ENCODE measurements around the gene GANC. TPM values are rescaled to one million over a fixed set of nuclear protein-coding genes. Genes with fewer than 3 reads are reported as not detected.

Gene GANC
- total and polyA plus RNA-seq, 9 of the 15 experiments (the other 6 are each of a cell fraction or from before 2014, with no cell fraction given): 10.9 to 19.0 (median 14.5) TPM

DNA sequence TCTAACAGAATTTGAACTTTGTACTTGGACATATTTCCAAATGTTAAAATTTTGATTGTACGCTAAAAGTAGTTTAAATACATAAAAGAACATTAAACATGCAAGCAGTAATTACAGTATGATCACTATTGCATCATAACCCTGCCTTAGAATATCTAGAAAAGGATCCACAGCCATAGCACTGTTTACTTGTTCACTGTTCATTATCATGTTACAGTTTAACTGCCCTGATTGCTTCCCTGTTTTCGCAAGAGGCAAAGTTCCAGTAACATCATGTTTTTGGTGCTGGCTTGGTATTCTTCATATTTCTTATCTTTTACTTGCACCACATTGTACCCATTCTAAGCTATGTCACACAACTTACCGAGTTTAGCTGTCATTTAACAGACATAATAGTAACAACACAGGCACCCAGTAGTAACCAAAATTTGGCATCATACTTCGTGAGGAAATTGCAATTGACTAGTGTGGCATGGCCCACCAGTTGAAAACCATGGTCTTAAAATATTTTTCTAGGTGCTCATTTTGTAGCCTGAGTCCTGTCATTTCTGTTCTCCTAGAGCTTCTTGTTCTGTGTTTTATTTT lies 13.5 kb downstream of the GANC start (continued):
- TF ChIP-seq TAF7 (tag; IDR thresholded peaks at IDR 0.05) (no peak), SMARCC2 (IDR thresholded peaks at IDR 0.05; ENCODE audit: low read depth) (no peak), ID3 (CRISPR knock-in tag; IDR thresholded peaks at IDR 0.05) (no peak), ID3 (tag; IDR thresholded peaks at IDR 0.05) (no peak), SOX6 (IDR thresholded peaks at IDR 0.05) (peak; percentile 37; the same call in 1 of the 2 replicates)
- TF ChIP-seq, protein P1, sequence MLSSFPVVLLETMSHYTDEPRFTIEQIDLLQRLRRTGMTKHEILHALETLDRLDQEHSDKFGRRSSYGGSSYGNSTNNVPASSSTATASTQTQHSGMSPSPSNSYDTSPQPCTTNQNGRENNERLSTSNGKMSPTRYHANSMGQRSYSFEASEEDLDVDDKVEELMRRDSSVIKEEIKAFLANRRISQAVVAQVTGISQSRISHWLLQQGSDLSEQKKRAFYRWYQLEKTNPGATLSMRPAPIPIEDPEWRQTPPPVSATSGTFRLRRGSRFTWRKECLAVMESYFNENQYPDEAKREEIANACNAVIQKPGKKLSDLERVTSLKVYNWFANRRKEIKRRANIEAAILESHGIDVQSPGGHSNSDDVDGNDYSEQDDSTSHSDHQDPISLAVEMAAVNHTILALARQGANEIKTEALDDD (IDR thresholded peaks at IDR 0.05): 0 out of 2 replicates have a peak, but pooled peaks have one; percentile 29

DNA sequence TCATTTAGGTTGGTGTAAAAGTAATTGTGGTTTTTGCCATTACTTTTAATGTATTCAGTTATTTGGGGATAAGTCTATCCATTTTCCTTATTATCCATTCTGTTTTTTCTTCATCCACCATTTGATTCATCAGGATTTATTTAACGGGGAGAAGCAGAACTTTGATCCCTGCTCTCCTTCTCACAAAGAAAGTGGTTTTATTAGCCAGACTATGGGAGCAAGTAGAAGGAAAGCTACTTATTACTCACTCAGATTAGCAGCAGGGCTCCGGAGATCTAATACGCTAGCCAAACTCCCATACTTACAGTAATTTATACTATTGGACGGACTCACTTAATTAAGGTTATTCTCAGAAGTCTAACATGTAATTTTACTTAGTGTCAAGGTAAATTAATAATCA lies 14.9 kb downstream of the GANC start:
- Histone ChIP-seq H4K20me1 (replicated peaks; ENCODE audit: control insufficient read depth, insufficient read depth, low read length) (no peaks in the 10 kb centered on the region), H3K36me3 (ENCODE audit: control insufficient read depth, insufficient read depth, low read length) (no peaks in the 10 kb centered on the region), H3K9me3 (replicated peaks; ENCODE audit: control insufficient read depth, insufficient read depth, low read depth, low read length) (no peaks in the 10 kb centered on the region; the same call in 1 of the 2 replicates), H3K27ac (ENCODE audit: extremely low read depth, low read depth, low read length) (no peak overlapping the region), H3K27me3 (ENCODE audit: control insufficient read depth in 2 of 2, insufficient read depth in 2 of 2, low read length in 2 of 2) (no peaks in the 10 kb centered on the region), H2AFZ (ENCODE audit: low read depth, low read length) (no peak overlapping the region), H3K9ac (ENCODE audit: insufficient read depth in 1 of 2, low read depth in 2 of 2, low read length in 2 of 2) (no peak overlapping the region), H3K4me2 (ENCODE audit: insufficient read depth, low read length) (no peak overlapping the region), H3K4me3 (no peak overlapping the region), H3K79me2 (ENCODE audit: control insufficient read depth, insufficient read depth, low read length) (no peaks in the 10 kb centered on the region), H3K9me1 (ENCODE audit: control insufficient read depth, insufficient read depth, low read length) (no peaks in the 10 kb centered on the region), H3K4me1 (replicated peaks in 1 of 2; ENCODE audit: control insufficient read depth in 2 of 2, insufficient read depth in 2 of 2, low read length in 2 of 2) (peaks cover 0 to 8% of the 10 kb centered on the region in 2 experiments; a peak in 2 of 5 replicates)
- no peak for DNase-seq (ENCODE audit: extremely low read depth in 1 of 4, low spot score in 3 of 4)
- in situ Hi-C loops (cut with MboI) (no loop called here), intact Hi-C loops (cut with micrococcal nuclease) (no loop called here)
- ChIA-PET POLR2A (no interaction called here), CTCF (ENCODE audit: low intra/inter-chr PET ratio) (no interaction called here)
- WGBS (ENCODE audit: insufficient coverage, low coverage, missing lambda C conversion rate): 95% methylated on average over 4 of the region's 4 CpGs
- no peak for TF ChIP-seq ETV1 (tag; conservative IDR thresholded peaks at IDR 0.05; ENCODE audit: low read depth)
- ATAC-seq: no peak
- no TSS peak for BruUV-seq (replicated peaks)
- no peak for FAIRE-seq
